HG03139 (cell line): ENCODE results near the gene PCDHGA10.
"Not testable (repeated sequence)": the region's sequence is repeated elsewhere in the genome, so short reads cannot be mapped to it uniquely, and the experiment has no call there.

Source experiments
- ATAC-seq: cut with Tn5 transposase; IDR thresholded peaks from one replicate; pipeline ENCODE4 v1.9.1; 2021; ENCODE audit not compliant: unreplicated experiment

PCDHGA10 gene

DNA sequence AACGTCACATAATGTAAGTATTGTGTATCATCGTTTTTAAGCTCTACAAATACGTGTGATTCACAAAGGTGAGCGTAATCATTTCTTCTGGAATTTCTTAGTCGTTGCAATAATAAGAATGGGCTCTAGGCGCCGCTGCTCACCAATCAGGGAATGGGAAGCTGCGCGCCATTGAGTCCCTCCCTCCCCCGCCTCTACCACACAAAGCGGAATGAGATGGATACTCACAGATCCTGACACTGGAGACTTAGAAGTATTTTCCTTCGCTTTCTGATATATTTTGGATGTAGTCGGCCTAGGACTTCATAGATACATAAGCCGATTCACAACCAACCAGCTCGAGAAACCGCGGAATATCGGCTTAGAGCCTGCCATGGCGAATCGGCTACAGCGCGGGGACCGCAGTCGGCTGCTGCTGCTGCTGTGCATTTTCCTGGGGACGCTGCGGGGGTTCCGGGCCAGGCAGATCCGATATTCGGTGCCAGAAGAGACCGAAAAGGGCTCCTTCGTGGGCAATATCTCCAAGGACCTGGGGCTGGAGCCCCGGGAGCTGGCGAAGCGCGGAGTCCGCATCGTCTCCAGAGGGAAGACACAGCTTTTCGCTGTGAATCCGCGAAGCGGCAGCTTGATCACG is 8.2 kb downstream of the PCDHGA10 start, which contains the start of gene PCDHGA11:
PCDHGA11 (plus strand) TSS at position 197 of the 634 bp plus-strand sequence; CDS start at position 374, 177 bp downstream.
- no peak for ATAC-seq

DNA sequence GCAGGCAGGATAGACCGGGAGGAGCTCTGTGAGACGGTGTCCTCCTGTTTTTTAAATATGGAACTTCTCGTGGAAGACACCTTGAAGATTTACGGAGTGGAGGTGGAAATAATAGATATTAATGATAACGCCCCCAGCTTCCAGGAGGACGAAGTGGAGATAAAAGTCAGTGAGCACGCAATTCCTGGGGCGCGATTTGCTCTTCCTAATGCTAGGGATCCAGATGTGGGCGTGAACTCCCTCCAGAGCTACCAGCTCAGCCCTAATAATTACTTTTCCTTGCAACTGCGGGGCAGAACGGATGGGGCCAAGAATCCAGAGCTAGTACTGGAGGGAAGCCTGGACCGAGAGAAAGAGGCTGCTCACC is 8.7 kb downstream of the PCDHGA10 start:
- no peak for ATAC-seq

DNA sequence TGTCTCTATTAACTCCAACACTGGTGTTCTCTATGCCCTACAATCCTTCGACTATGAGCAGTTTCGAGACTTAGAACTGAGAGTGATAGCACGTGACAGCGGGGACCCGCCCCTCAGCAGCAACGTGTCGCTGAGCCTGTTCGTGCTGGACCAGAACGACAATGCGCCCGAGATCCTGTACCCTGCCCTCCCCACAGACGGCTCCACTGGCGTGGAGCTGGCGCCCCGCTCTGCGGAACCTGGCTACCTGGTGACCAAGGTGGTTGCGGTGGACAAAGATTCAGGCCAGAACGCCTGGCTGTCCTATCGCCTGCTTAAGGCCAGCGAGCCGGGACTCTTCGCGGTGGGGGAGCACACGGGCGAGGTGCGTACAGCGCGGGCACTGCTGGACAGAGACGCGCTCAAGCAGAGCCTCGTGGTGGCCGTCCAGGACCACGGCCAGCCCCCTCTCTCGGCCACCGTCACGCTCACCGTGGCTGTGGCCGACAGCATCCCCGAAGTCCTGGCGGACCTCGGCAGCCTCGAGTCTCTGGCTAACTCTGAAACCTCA is 10.0 kb downstream of the PCDHGA10 start:
- no peak for ATAC-seq

DNA sequence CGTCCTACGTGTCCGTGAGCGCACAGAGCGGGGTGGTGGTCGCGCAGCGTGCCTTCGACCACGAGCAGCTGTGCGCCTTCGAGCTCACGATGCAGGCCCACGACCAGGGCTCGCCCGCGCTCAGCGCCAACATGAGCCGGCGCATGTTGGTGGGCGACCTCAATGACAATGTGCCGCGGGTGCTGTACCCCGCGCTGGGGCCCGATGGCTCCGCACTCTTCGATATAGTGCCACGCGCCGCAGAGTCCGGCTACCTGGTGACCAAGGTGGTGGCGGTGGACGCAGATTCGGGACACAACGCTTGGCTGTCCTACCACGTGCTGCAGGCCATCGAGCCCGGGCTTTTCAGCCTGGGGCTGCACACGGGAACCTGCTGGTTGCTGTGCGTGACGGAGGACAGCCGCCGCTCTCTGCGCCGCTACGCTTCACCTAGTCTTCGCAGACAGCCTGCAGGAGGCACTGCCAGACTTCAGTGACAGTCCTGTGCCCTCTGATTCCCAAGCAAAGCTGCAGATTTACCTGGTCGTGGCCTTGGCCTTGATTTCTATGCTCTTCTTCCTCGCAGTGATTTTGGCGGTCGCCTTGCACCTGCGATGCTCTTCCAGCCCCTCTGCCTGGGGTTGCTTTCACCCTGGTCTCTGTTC is 15.1 kb downstream of the PCDHGA10 start:
- ATAC-seq: no peak

DNA sequence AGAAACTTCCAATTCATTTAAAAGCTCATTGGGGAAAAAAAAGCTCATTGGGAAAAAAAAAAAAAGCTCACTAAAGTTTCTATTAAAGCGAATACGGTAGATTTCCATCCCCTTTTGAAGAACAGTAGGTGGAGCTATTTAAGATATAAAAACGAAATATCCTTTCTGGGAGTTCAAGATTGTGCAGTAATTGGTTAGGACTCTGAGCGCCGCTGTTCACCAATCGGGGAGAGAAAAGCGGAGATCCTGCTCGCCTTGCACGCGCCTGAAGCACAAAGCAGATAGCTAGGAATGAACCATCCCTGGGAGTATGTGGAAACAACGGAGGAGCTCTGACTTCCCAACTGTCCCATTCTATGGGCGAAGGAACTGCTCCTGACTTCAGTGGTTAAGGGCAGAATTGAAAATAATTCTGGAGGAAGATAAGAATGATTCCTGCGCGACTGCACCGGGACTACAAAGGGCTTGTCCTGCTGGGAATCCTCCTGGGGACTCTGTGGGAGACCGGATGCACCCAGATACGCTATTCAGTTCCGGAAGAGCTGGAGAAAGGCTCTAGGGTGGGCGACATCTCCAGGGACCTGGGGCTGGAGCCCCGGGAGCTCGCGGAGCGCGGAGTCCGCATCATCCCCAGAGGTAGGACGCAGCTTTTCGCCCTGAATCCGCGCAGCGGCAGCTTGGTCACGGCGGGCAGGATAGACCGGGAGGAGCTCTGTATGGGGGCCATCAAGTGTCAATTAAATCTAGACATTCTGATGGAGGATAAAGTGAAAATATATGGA is 17.7 kb downstream of the PCDHGA10 start, which contains the start of gene PCDHGA12:
PCDHGA12 (plus strand) TSS at position 176 of the 782 bp plus-strand sequence; CDS start at position 429, 253 bp downstream.
- peak; percentile 89 for ATAC-seq

DNA sequence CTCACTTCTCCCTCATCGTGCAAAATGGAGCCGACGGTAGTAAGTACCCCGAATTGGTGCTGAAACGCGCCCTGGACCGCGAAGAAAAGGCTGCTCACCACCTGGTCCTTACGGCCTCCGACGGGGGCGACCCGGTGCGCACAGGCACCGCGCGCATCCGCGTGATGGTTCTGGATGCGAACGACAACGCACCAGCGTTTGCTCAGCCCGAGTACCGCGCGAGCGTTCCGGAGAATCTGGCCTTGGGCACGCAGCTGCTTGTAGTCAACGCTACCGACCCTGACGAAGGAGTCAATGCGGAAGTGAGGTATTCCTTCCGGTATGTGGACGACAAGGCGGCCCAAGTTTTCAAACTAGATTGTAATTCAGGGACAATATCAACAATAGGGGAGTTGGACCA is 18.5 kb downstream of the PCDHGA10 start:
- ATAC-seq: no peak

DNA sequence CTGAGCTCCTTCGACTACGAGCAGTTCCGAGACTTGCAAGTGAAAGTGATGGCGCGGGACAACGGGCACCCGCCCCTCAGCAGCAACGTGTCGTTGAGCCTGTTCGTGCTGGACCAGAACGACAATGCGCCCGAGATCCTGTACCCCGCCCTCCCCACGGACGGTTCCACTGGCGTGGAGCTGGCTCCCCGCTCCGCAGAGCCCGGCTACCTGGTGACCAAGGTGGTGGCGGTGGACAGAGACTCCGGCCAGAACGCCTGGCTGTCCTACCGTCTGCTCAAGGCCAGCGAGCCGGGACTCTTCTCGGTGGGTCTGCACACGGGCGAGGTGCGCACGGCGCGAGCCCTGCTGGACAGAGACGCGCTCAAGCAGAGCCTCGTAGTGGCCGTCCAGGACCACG is 19.5 kb downstream of the PCDHGA10 start:
- not testable (repeated sequence) for ATAC-seq

DNA sequence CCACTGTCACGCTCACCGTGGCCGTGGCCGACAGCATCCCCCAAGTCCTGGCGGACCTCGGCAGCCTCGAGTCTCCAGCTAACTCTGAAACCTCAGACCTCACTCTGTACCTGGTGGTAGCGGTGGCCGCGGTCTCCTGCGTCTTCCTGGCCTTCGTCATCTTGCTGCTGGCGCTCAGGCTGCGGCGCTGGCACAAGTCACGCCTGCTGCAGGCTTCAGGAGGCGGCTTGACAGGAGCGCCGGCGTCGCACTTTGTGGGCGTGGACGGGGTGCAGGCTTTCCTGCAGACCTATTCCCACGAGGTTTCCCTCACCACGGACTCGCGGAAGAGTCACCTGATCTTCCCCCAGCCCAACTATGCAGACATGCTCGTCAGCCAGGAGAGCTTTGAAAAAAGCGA is 19.9 kb downstream of the PCDHGA10 start:
- ATAC-seq: not testable (repeated sequence)

DNA sequence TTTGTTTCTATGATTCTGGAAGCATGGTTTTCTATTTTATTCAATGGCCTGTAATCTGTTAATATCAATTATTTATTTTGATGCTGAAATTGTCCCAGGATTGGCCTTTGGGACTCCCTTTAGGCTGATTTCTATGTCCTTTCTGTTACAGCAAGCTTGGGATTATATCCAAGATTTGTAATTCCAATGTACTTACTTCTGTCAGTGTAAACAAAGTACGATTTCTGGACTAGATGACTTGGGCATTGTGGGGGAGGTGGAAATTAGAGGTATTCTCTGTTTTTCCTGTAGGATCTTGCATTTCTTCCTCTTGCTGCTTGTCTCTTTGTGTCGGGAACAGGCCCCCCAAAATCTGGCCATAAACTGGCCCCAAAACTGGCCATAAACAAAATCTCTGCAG is 21.2 kb downstream of the PCDHGA10 start:
- ATAC-seq: no peak

DNA sequence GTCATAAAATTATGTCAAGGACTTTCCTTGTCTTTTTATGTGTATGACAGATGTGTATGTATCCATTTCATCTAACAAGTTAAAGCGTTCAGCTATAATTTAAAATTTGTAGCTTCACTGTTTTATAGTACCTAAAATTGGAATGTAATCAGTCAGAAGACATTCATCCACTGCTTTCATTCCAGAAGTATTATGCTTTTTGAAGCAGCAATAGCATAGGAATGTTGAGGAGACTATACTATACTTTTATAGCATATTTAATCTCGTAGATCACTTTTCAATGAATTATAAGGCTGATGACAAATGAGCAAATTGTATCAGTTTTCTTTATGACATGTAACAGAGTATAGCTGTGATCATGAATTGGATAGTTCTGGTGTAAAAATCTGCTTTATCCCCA is 24.4 kb downstream of the PCDHGA10 start:
- no peak for ATAC-seq

DNA sequence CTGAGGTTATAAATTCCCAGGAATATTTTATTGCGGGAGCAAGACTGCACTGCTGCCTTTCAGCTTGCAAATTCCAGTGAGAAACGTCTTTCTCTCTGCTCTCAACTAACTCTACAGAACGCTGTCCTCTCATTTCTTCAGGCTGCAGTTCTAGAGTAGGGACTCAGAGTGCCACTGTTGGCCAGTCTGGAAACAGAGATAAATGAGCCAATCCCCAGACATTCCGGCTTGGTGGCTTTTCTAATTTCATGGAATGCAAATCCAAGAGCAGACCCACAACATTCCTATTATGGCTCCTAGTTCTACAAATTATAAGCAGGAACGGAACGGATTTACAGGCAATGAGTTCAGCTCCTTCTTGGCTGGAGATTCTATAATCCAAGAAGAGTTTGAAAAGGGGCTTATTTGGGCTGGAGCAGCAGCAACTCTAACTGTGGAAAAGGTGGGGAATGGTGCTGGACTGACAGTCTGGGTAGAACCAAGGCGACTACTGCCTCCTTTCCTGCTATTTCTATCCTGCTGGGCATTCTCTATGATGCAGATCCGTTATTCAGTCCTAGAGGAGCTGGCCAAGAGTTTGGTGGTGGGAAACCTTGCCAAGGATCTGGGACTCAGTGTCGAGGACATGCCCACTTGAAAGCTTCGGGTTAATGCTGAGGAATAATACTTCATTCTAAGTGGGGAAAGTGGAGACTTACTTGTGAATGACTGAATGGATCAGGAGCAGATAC is 26.8 kb downstream of the PCDHGA10 start:
- ATAC-seq: no peak

DNA sequence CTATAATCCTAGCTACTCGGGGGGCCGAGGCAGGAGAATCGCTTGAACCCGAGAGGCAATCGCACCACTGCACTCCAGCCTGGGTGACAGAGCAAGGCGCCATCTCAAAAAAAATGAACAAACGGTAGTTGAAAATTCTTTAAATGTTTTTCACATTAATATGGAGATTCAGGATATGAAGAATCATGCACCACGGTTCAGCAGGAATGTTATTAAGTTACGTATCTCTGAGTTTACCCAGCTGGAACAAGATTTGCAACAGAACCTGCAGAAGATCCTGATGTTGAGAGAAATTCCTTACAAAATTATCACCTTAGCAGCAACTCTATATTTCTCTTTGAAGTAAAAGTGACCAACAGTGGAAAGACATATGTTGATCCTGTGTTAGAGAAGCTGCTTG is 27.6 kb downstream of the PCDHGA10 start:
- no peak for ATAC-seq

DNA sequence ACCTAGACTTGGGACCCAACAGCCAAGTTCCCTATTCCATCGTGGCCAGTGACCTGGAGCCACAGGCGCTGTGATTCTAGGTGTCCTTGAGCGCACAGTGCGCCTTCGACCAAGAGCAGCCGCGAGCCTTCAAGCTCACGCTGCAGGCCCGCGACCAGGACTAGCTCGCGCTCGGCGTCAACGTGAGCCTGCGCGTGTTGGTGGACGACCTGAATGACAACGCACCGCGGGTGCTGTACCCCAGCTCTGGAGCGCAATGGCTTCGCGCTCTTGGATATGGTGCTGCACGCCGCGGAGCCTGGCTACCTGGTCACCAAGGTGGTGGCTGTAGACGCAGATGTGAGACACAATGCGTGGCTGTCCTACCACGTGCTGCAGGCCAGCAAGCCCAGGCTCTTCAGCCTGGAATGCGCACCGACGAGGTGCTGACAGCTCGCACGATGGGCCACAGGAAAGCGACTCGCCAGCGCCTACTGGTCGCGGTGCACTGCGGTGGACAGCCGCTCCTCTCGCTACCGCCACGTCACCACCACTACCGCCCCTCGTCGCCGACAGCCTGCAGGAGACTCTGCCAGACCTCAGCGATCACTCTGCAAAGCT is 28.9 kb downstream of the PCDHGA10 start:
- no peak for ATAC-seq

DNA sequence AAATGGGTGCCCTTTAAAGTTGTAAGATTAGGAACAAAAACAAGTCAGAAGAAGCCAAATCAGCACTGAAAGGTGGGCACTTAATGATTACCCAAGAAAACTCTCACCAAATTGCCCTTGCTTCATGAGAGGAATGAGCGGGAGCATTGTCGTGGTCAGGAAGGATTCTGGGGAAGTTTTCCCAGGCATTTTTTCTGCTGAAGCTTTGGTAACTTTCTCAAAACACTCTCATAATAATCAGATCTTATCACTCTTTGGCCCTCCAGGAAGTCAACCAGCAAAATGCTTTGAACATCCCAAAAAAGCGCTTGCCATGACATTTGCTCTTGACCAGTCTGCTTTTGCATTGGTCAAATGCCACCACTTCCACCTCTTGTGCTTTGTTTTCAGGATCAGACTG is 52.6 kb downstream of the PCDHGA10 start:
- no peak for ATAC-seq
